CD4-positive, alpha-beta T cell treated with Interleukin-12 subunit alpha and Interleukin-12 subunit beta, for 1 hour (primary cell): ENCODE results near the gene UBE2J2.

Experiments
- DNase-seq: peaks from one replicate; pipeline ENCODE4 v3.0.0-alpha.2; 2020

UBE2J2 gene

GRCh38 chr1:1280782-1281481, 7.3 kb upstream of the UBE2J2 start:
- no peak for DNase-seq

GRCh38 chr1:1279028-1279427, 5.4 kb upstream of the UBE2J2 start:
- no peak for DNase-seq

GRCh38 chr1:1278620-1279019, 5.0 kb upstream of the UBE2J2 start:
- DNase-seq = no peak

GRCh38 chr1:1275836-1276235, 2.2 kb upstream of the UBE2J2 start:
- no peak for DNase-seq

- no peak for DNase-seq
Measured at GRCh38 chr1:1274931-1275431, 1.3 kb upstream of the UBE2J2 start.

GRCh38 chr1:1274299-1274930, 761 bp upstream of the UBE2J2 start:
- DNase-seq = no peak

- DNase-seq = no peak
Measured at GRCh38 chr1:1273209-1273511, 494 bp downstream of the UBE2J2 start.

- DNase-seq = no peak
Measured at GRCh38 chr1:1272341-1273208, 1.1 kb downstream of the UBE2J2 start.

GRCh38 chr1:1270813-1271212, 2.8 kb downstream of the UBE2J2 start:
- no peak for DNase-seq

GRCh38 chr1:1268284-1268682, 5.4 kb downstream of the UBE2J2 start:
- no peak for DNase-seq

GRCh38 chr1:1267488-1268283, 6.0 kb downstream of the UBE2J2 start:
- DNase-seq = no peak

GRCh38 chr1:1264868-1265272, 8.8 kb downstream of the UBE2J2 start:
- peak; percentile 23 for DNase-seq

GRCh38 chr1:1264026-1264425, 9.6 kb downstream of the UBE2J2 start:
- no peak for DNase-seq

GRCh38 chr1:1262758-1263157, 10.9 kb downstream of the UBE2J2 start:
- DNase-seq = no peak

- no peak for DNase-seq
Measured at GRCh38 chr1:1262071-1262470, 11.6 kb downstream of the UBE2J2 start.

- DNase-seq = no peak
Measured at GRCh38 chr1:1260843-1261560, 12.7 kb downstream of the UBE2J2 start.

- no peak for DNase-seq
Measured at GRCh38 chr1:1259951-1260600, 13.6 kb downstream of the UBE2J2 start.

GRCh38 chr1:1259540-1259939, 14.1 kb downstream of the UBE2J2 start:
- no peak for DNase-seq

GRCh38 chr1:1259119-1259488, 14.6 kb downstream of the UBE2J2 start:
- DNase-seq = no peak

- no peak for DNase-seq
Measured at GRCh38 chr1:1256956-1257871, 16.4 kb downstream of the UBE2J2 start.

- DNase-seq = no peak
Measured at GRCh38 chr1:1255611-1256010, 18.0 kb downstream of the UBE2J2 start.
